Gastrocnemius medialis (tissue), 4 donors: Measurements from ENCODE around the gene ASTN1. TPM values are rescaled to one million over a fixed set of nuclear protein-coding genes. Genes with fewer than 3 reads are reported as not detected.

Experiments
- ATAC-seq, 2 donors: fragments of 150-250 bp; one replicate each; pipeline ENCODE4 v1.9.1; 2016
- DNase-seq, 2 donors: peaks; one replicate each; pipeline ENCODE4 v3.0.0-alpha.2; 2019
- H3K27ac ChIP-seq, 4 donors: fragments of 200-600 bp; sonication (generic); 1 replicate in 1 of 4; 2 replicates in 3 of 4; pipeline ENCODE4 v1.5.1; 2016 to 2018; ENCODE audit warnings: mild to moderate bottlenecking in 2 of 4, moderate library complexity in 1 of 4
- H3K27me3 ChIP-seq, 3 donors: fragments of 200-600 bp; sonication (generic) in 2 of 3; 1 replicate in 1 of 3; 2 replicates in 2 of 3; pipeline versions ENCODE4 v1.5.1 to v1.6.0; 2016 to 2019; ENCODE audit warnings: mild to moderate bottlenecking in 1 of 3, moderate library complexity in 1 of 3
- H3K36me3 ChIP-seq, 2 donors: fragments of 200-600 bp; sonication (generic) in 1 of 2; one replicate each; pipeline ENCODE4 v1.5.1; 2017 to 2018
- H3K4me1 ChIP-seq, 2 donors: fragments of 200-600 bp; sonication (generic) in 1 of 2; one replicate each; pipeline ENCODE4 v1.5.1; 2016 to 2017; ENCODE audit warnings: mild to moderate bottlenecking in 2 of 2
- H3K4me3 ChIP-seq, 4 donors: fragments of 200-600 bp; sonication (generic) in 3 of 4; 1 replicate in 1 of 4; 2 replicates in 3 of 4; pipeline ENCODE4 v1.5.1; 2016 to 2019; ENCODE audit warnings: mild to moderate bottlenecking in 2 of 4
- H3K9me3 ChIP-seq, 3 donors: fragments of 200-600 bp; sonication (generic) in 2 of 3; 1 replicate in 1 of 3; 2 replicates in 2 of 3; pipeline ENCODE4 v1.5.1; 2016 to 2019
- CTCF ChIP-seq, 5 experiments: fragments of 450-650 bp in 3 of 5; fragments of 200-600 bp in 2 of 5; sonication (generic) in 2 of 5; IDR thresholded peaks in 4 of 5; conservative IDR thresholded peaks in 1 of 5; 1 replicate in 4 of 5; 2 replicates in 1 of 5; pipeline ENCODE4 v1.5.1; 2016 to 2019; ENCODE audit warnings: antibody characterized with exemption in 5 of 5, mild to moderate bottlenecking in 3 of 5, moderate library complexity in 3 of 5
- POLR2A ChIP-seq, 2 donors: fragments of 450-650 bp; IDR thresholded peaks; one replicate each; pipeline ENCODE4 v1.6.1; 2017; ENCODE audit warnings: antibody characterized with exemption in 2 of 2, mild to moderate bottlenecking in 2 of 2, moderate library complexity in 2 of 2
- in situ Hi-C, 4 donors: fragments of 200-750 bp; cut with MboI; loops; one replicate each; pipeline versions ENCODE4 v1.15.0 to v1.8.0; 2017; ENCODE audit warnings: low sequenced_read_pairs in 4 of 4
- intact Hi-C: fragments of 100-400 bp; cut with DNase I; formaldehyde crosslinking; loops from one replicate; pipeline ENCODE4 v1.15.1; 2023; ENCODE audit warnings: low total_unique reads
- total RNA-seq, 4 donors: library from RNA; depleted of rRNA; stranded (reverse); fragments of >200 nt; gene quantifications; one replicate each; pipeline versions ENCODE4 v1.1.0 to v1.2.3, GENCODE V29; 2016

ASTN1 gene
- total RNA-seq, 4 donors from 2014 or later, result 0.09 to 0.10 TPM; not detected in 2

- no peaks in the 10 kb centered on the region for H3K27me3 ChIP-seq
- no peak for TF ChIP-seq CTCF (IDR thresholded peaks at IDR 0.05 in 4 of 5, conservative IDR thresholded peaks at IDR 0.05 in 1 of 5)
- TF ChIP-seq POLR2A (IDR thresholded peaks at IDR 0.05), result no peak
- intact Hi-C loops, result no loop called here
- in situ Hi-C loops, result no loop called here
- H3K4me3 ChIP-seq, result no peak overlapping the region
- no peak for ATAC-seq
- no peak overlapping the region for H3K27ac ChIP-seq
- H3K9me3 ChIP-seq, result no peaks in the 10 kb centered on the region
- H3K4me1 ChIP-seq, result no peaks in the 10 kb centered on the region
- no peak for DNase-seq
- H3K36me3 ChIP-seq, result no peaks in the 10 kb centered on the region
Observed at GRCh38 chr1:177010211-177010825, 154.2 kb downstream of the ASTN1 start.

- in situ Hi-C loops, result no loop called here
- no peak overlapping the region for H3K4me3 ChIP-seq
- TF ChIP-seq POLR2A (IDR thresholded peaks at IDR 0.05), result no peak
- TF ChIP-seq CTCF (IDR thresholded peaks at IDR 0.05 in 4 of 5, conservative IDR thresholded peaks at IDR 0.05 in 1 of 5), result no peak
- no peaks in the 10 kb centered on the region for H3K27me3 ChIP-seq
- no peak overlapping the region for H3K27ac ChIP-seq
- DNase-seq (no peak), ATAC-seq (no peak)
- H3K4me1 ChIP-seq, result no peaks in the 10 kb centered on the region
- intact Hi-C loops, result no loop called here
- H3K36me3 ChIP-seq, result no peaks in the 10 kb centered on the region
- no peaks in the 10 kb centered on the region for H3K9me3 ChIP-seq
Observed at GRCh38 chr1:177008653-177009052, 155.9 kb downstream of the ASTN1 start.

- Histone ChIP-seq H3K27me3 (no peaks in the 10 kb centered on the region), H3K4me3 (no peak overlapping the region), H3K27ac (peak overlapping the region in 1 of 4 donors; percentile 33), H3K9me3 (no peaks in the 10 kb centered on the region), H3K4me1 (no peaks in the 10 kb centered on the region), H3K36me3 (no peaks in the 10 kb centered on the region)
- in situ Hi-C loops (no loop called here), intact Hi-C loops (no loop called here)
- ATAC-seq (peak in 1 of 2 donors; percentile 63), DNase-seq (peak in 1 of 2 donors; percentile 16)
- TF ChIP-seq CTCF (IDR thresholded peaks at IDR 0.05 in 4 of 5, conservative IDR thresholded peaks at IDR 0.05 in 1 of 5) (no peak), POLR2A (IDR thresholded peaks at IDR 0.05) (no peak)
Observed at GRCh38 chr1:177007437-177008161, 156.9 kb downstream of the ASTN1 start.

- Histone ChIP-seq H3K4me1 (no peaks in the 10 kb centered on the region), H3K27me3 (no peaks in the 10 kb centered on the region), H3K4me3 (no peak overlapping the region), H3K27ac (no peak overlapping the region), H3K9me3 (no peaks in the 10 kb centered on the region), H3K36me3 (no peaks in the 10 kb centered on the region)
- ATAC-seq (no peak), DNase-seq (no peak)
- intact Hi-C loops (no loop called here), in situ Hi-C loops (no loop called here)
- TF ChIP-seq CTCF (IDR thresholded peaks at IDR 0.05 in 4 of 5, conservative IDR thresholded peaks at IDR 0.05 in 1 of 5), result no peak
- TF ChIP-seq POLR2A (IDR thresholded peaks at IDR 0.05), result no peak
Observed at GRCh38 chr1:177002891-177003290, 161.6 kb downstream of the ASTN1 start.
